ENCODE data around the gene ATP6V1G2.

Gene ATP6V1G2

GRCh38 chr6:31579546-31580437 lies 33.4 kb upstream of the ATP6V1G2 start:
- TF ChIP-seq, protein P1, sequence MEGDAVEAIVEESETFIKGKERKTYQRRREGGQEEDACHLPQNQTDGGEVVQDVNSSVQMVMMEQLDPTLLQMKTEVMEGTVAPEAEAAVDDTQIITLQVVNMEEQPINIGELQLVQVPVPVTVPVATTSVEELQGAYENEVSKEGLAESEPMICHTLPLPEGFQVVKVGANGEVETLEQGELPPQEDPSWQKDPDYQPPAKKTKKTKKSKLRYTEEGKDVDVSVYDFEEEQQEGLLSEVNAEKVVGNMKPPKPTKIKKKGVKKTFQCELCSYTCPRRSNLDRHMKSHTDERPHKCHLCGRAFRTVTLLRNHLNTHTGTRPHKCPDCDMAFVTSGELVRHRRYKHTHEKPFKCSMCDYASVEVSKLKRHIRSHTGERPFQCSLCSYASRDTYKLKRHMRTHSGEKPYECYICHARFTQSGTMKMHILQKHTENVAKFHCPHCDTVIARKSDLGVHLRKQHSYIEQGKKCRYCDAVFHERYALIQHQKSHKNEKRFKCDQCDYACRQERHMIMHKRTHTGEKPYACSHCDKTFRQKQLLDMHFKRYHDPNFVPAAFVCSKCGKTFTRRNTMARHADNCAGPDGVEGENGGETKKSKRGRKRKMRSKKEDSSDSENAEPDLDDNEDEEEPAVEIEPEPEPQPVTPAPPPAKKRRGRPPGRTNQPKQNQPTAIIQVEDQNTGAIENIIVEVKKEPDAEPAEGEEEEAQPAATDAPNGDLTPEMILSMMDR (conservative IDR thresholded peaks at IDR 0.05; ENCODE audit: control insufficient read depth, insufficient read depth, low read depth, low read length), result no peak
- no peak for DNase-seq (ENCODE audit: low read depth)
- no peak overlapping the region for H3K4me3 ChIP-seq (ENCODE audit: control insufficient read depth, low read depth, low read length)

DNA sequence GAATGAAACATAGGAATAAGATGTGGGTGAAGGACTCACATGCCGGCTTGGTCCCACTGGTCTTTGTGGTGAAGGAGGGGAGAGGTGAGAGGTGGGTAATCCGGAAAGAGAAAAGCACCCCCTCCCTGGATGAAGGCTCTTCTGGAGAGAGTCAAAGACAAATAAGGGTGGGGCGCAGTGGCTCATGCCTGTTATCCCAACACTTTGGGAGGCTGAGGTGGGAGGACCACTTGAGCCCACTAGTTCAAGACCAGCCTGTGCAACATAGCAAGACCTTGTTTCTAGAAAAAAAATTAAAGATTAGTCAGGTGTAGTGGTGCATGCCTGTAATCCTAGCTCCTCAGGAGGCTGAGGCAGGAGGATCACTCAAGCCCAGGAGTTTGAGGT lies 32.7 kb upstream of the ATP6V1G2 start:
- no peak for DNase-seq (ENCODE audit: low read depth)
- no peak overlapping the region for H3K4me3 ChIP-seq (ENCODE audit: control insufficient read depth, low read depth, low read length)
- TF ChIP-seq, protein P1 (conservative IDR thresholded peaks at IDR 0.05; ENCODE audit: control insufficient read depth, insufficient read depth, low read depth, low read length), result no peak

GRCh38 chr6:31578184-31579118 lies 32.0 kb upstream of the ATP6V1G2 start:
- TF ChIP-seq, protein P1 (conservative IDR thresholded peaks at IDR 0.05; ENCODE audit: control insufficient read depth, insufficient read depth, low read depth, low read length), result no peak
- no peak for DNase-seq (ENCODE audit: low read depth)
- H3K4me3 ChIP-seq (ENCODE audit: control insufficient read depth, low read depth, low read length), result no peak overlapping the region

DNA sequence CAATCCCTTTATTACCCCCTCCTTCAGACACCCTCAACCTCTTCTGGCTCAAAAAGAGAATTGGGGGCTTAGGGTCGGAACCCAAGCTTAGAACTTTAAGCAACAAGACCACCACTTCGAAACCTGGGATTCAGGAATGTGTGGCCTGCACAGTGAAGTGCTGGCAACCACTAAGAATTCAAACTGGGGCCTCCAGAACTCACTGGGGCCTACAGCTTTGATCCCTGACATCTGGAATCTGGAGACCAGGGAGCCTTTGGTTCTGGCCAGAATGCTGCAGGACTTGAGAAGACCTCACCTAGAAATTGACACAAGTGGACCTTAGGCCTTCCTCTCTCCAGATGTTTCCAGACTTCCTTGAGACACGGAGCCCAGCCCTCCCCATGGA lies 31.2 kb upstream of the ATP6V1G2 start:
- H3K4me3 ChIP-seq (ENCODE audit: control insufficient read depth, low read depth, low read length), result no peak overlapping the region
- DNase-seq (ENCODE audit: low read depth), result no peak
- TF ChIP-seq, protein P1 (conservative IDR thresholded peaks at IDR 0.05; ENCODE audit: control insufficient read depth, insufficient read depth, low read depth, low read length), result no peak

GRCh38 chr6:31576897-31577578 lies 30.6 kb upstream of the ATP6V1G2 start:
- no peak overlapping the region for H3K4me3 ChIP-seq (ENCODE audit: control insufficient read depth, low read depth, low read length)
- DNase-seq (ENCODE audit: low read depth), result no peak
- TF ChIP-seq, protein P1 (conservative IDR thresholded peaks at IDR 0.05; ENCODE audit: control insufficient read depth, insufficient read depth, low read depth, low read length), result no peak

- H3K4me3 ChIP-seq (ENCODE audit: control insufficient read depth, low read depth, low read length), result no peak overlapping the region
- TF ChIP-seq, protein P1 (conservative IDR thresholded peaks at IDR 0.05; ENCODE audit: control insufficient read depth, insufficient read depth, low read depth, low read length), result no peak
- DNase-seq (ENCODE audit: low read depth), result no peak
Measured at GRCh38 chr6:31575952-31576685, 29.7 kb upstream of the ATP6V1G2 start.
